ENCODE measurements around the gene GPR135.

DNA sequence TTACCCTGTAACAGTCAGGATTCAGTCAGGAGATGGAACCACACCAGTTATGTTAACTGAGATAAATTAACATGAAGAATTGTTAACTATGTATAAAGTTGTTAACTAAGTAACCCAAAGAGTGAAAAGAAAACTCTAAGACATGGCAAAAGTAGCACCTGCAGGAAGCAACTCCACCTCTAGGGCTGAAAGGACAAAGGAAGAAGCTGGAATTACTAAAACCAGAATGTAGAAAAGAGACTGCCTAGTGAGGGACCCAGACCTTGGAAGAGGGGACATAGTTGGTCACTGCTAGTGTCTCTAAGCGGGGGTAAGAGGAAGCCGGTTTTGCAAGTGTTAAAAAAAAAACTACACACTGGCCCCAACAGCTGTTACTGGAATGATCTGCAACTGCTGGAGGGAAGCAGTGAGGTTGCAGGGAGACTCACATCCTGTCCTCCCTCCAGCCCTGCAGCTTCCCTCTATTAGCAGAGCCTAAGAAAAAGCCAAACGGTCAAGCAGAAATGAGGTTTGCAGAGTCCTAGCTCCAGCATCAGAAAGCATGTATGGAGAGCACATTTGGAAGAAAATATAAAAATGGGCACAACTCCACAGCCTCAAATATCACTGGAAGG is 39.8 kb downstream of the GPR135 start:
- no peak for TF ChIP-seq EZH2 (IDR thresholded peaks at IDR 0.05)
- TF ChIP-seq, protein P1, sequence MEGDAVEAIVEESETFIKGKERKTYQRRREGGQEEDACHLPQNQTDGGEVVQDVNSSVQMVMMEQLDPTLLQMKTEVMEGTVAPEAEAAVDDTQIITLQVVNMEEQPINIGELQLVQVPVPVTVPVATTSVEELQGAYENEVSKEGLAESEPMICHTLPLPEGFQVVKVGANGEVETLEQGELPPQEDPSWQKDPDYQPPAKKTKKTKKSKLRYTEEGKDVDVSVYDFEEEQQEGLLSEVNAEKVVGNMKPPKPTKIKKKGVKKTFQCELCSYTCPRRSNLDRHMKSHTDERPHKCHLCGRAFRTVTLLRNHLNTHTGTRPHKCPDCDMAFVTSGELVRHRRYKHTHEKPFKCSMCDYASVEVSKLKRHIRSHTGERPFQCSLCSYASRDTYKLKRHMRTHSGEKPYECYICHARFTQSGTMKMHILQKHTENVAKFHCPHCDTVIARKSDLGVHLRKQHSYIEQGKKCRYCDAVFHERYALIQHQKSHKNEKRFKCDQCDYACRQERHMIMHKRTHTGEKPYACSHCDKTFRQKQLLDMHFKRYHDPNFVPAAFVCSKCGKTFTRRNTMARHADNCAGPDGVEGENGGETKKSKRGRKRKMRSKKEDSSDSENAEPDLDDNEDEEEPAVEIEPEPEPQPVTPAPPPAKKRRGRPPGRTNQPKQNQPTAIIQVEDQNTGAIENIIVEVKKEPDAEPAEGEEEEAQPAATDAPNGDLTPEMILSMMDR (IDR thresholded peaks at IDR 0.05 in 2 of 3, conservative IDR thresholded peaks at IDR 0.05 in 1 of 3; ENCODE audit: borderline replicate concordance in 1 of 3, insufficient read depth in 1 of 3, low read depth in 2 of 3, low read length in 2 of 3), result no peak
- no peak for TF ChIP-seq ZNF274 (IDR thresholded peaks at IDR 0.05; ENCODE audit: low read depth, low read length)
- TF ChIP-seq SRF (IDR thresholded peaks at IDR 0.05; ENCODE audit: low read depth), result no peak
- no peak for TF ChIP-seq RAD21 (IDR thresholded peaks at IDR 0.05; ENCODE audit: low read depth)
- no peak for TF ChIP-seq POLR2AphosphoS5 (IDR thresholded peaks at IDR 0.05; ENCODE audit: low read depth, low read length)
- no peak for TF ChIP-seq TCF7L2 (IDR thresholded peaks at IDR 0.05; ENCODE audit: borderline replicate concordance, extremely low read depth, insufficient read depth, insufficient read length)
